IMR-90 (cell line): Measurements from ENCODE around the gene CIB2. TPM values are rescaled to one million over a fixed set of nuclear protein-coding genes. Genes with fewer than 3 reads are reported as not detected.
A peak's percentile ranks its signal among the peaks of the same experiment; 100 is the strongest.

Source experiments
- ATAC-seq: fragments of 200-7000 bp; cut with Tn5 transposase; 2 replicates; pipeline ENCODE4 v1.9.1; 2020; ENCODE audit warnings: low read depth, mild to moderate bottlenecking, moderate library complexity
- BruUV-seq: library from RNA; stranded (reverse); fragments of 400-500 nt; replicated peaks from 2 replicates; lab custom pipeline; 2021; lab: Mats Ljungman, UMichigan
- CTCF ChIA-PET: fragments of 300-600 bp; formaldehyde crosslinking; extraction: SDS; loops from one replicate; lab custom pipeline; 2021; ENCODE audit warnings: antibody characterized with exemption; lab: Yijun Ruan, JAX
- POLR2A ChIA-PET: fragments of 300-600 bp; sonication (Branson Sonifier 250); formaldehyde crosslinking; loops from one replicate; lab custom pipeline; 2022; ENCODE audit warnings: antibody characterized with exemption; ENCODE audit not compliant: unreplicated experiment; lab: Charles Lee
- DNase-seq: peaks from one replicate; pipeline ENCODE4 v3.0.0; 2013
- H2AFZ ChIP-seq: replicated peaks from 2 replicates; pipeline ENCODE3; 2013; ENCODE audit warnings: low read length, mild to moderate bottlenecking; ENCODE audit not compliant: poor library complexity
- H2AK5ac ChIP-seq: 2 replicates; pipeline ENCODE4 v1.6.1; 2013; ENCODE audit warnings: low read depth, low read length, inconsistent platforms
- H2AK9ac ChIP-seq: replicated peaks from 2 replicates; pipeline ENCODE3; 2013; ENCODE audit warnings: mild to moderate bottlenecking, low read depth, low read length, moderate library complexity; ENCODE audit not compliant: poor library complexity
- H2BK120ac ChIP-seq: 2 replicates; pipeline ENCODE4 v1.6.1; 2013; ENCODE audit warnings: low read depth, low read length, inconsistent platforms
- H2BK15ac ChIP-seq: 3 replicates; pipeline ENCODE4 v1.6.1; 2013; ENCODE audit warnings: low read depth, low read length, inconsistent platforms
- H2BK20ac ChIP-seq: 2 replicates; pipeline ENCODE4 v1.6.1; 2013; ENCODE audit warnings: low read depth, mild to moderate bottlenecking, inconsistent platforms, low read length, moderate library complexity
- H2BK5ac ChIP-seq: 2 replicates; pipeline ENCODE4 v1.6.1; 2013; ENCODE audit warnings: mild to moderate bottlenecking, low read depth, low read length, inconsistent platforms; ENCODE audit not compliant: poor library complexity, severe bottlenecking
- H3K14ac ChIP-seq: replicated peaks from 2 replicates; pipeline ENCODE4 v1.6.1; 2013; ENCODE audit warnings: low read depth, low read length, inconsistent platforms
- H3K18ac ChIP-seq: 2 replicates; pipeline ENCODE4 v1.6.1; 2013; ENCODE audit warnings: low read depth, low read length, control low read depth
- H3K23ac ChIP-seq: 2 replicates; pipeline ENCODE4 v1.6.1; 2013; ENCODE audit warnings: low read depth, low read length, inconsistent platforms
- H3K27ac ChIP-seq: 2 replicates; pipeline ENCODE4 v1.5.1; 2013; ENCODE audit warnings: mild to moderate bottlenecking, control low read depth, low read length; ENCODE audit not compliant: insufficient read depth
- H3K27me3 ChIP-seq: 2 replicates; pipeline ENCODE4 v1.6.1; 2013; ENCODE audit warnings: low read length; ENCODE audit not compliant: control insufficient read depth, insufficient read depth
- H3K36me3 ChIP-seq: 2 replicates; pipeline ENCODE4 v1.6.1; 2013; ENCODE audit warnings: low read length, mixed read lengths; ENCODE audit not compliant: control insufficient read depth, insufficient read depth
- H3K4ac ChIP-seq: 2 replicates; pipeline ENCODE4 v1.6.1; 2013; ENCODE audit warnings: low read depth, low read length, inconsistent platforms
- H3K4me1 ChIP-seq: 2 replicates; pipeline ENCODE4 v1.6.1; 2013; ENCODE audit warnings: low read length, mixed read lengths; ENCODE audit not compliant: control insufficient read depth, insufficient read depth
- H3K4me2 ChIP-seq: 2 replicates; pipeline ENCODE4 v1.6.1; 2013; ENCODE audit warnings: low read depth, mild to moderate bottlenecking, control low read depth, low read length, moderate library complexity
- H3K4me3 ChIP-seq: 2 replicates; pipeline ENCODE4 v1.5.1; 2013; ENCODE audit warnings: low read depth, mild to moderate bottlenecking, control low read depth, low read length, moderate library complexity; ENCODE audit not compliant: insufficient read depth
- H3K56ac ChIP-seq: 2 replicates; pipeline ENCODE4 v1.6.1; 2013; ENCODE audit warnings: low read length, inconsistent platforms; ENCODE audit not compliant: insufficient read depth; ENCODE audit errors: extremely low read depth
- H3K79me1 ChIP-seq, 2 experiments: 2 replicates each; pipeline ENCODE4 v1.6.1; 2013; ENCODE audit warnings: low read length in 2 of 2, inconsistent platforms in 1 of 2, low read depth in 1 of 2
- H3K9ac ChIP-seq: 2 replicates; pipeline ENCODE4 v1.6.1; 2013; ENCODE audit warnings: low read depth, low read length, control low read depth
- H3K9me1 ChIP-seq: 2 replicates; pipeline ENCODE4 v1.6.1; 2013; ENCODE audit warnings: low read length, inconsistent platforms; ENCODE audit not compliant: insufficient read depth
- H3K9me3 ChIP-seq: 2 replicates; pipeline ENCODE4 v1.6.1; 2013; ENCODE audit warnings: low read length; ENCODE audit not compliant: control insufficient read depth, insufficient read depth
- H4K20me1 ChIP-seq: 2 replicates; pipeline ENCODE4 v1.6.1; 2013; ENCODE audit warnings: low read length, inconsistent platforms; ENCODE audit not compliant: insufficient read depth
- H4K5ac ChIP-seq: 2 replicates; pipeline ENCODE4 v1.6.1; 2013; ENCODE audit warnings: mild to moderate bottlenecking, low read depth, low read length, control low read depth
- H4K8ac ChIP-seq, 2 experiments: 2 replicates each; pipeline ENCODE4 v1.6.1; 2013; ENCODE audit warnings: low read depth in 2 of 2, low read length in 2 of 2, control low read depth in 1 of 2, inconsistent platforms in 1 of 2
- H4K91ac ChIP-seq: 2 replicates; pipeline ENCODE4 v1.6.1; 2013; ENCODE audit warnings: low read depth, low read length, inconsistent platforms; ENCODE audit not compliant: insufficient read depth
- CEBPB ChIP-seq: IDR thresholded peaks from 2 replicates; pipeline ENCODE4 v1.6.1; 2012; ENCODE audit warnings: low read depth, low read length, improper control_type of control experiment
- WGBS, 2 experiments: methylation state at CpG; one replicate each; pipeline versions ENCODE4 v1.1.5 to v1.1.7; 2013; ENCODE audit warnings: missing lambda C conversion rate in 2 of 2; ENCODE audit not compliant: insufficient read length in 1 of 2; ENCODE audit errors: extremely low coverage in 2 of 2; 5-methylcytosine and 5-hydroxymethylcytosine counted together
- dilution Hi-C: fragments of 300-500 bp; cut with HindIII; formaldehyde crosslinking; loops from one replicate; pipeline ENCODE4 v1.14.3; 2018; ENCODE audit warnings: low sequenced_read_pairs; ENCODE audit not compliant: unreplicated experiment
- in situ Hi-C: fragments of 300-500 bp; cut with MboI; formaldehyde crosslinking; loops from 3 replicates; pipeline ENCODE4 v1.14.3; 2019; ENCODE audit warnings: low sequenced_read_pairs, inconsistent platforms, mixed read lengths
- intact Hi-C: fragments of 100-400 bp; cut with micrococcal nuclease; formaldehyde crosslinking; loops from 2 replicates; pipeline ENCODE4 v1.10.0; 2022
- polyA plus RNA-seq, 3 experiments: library from polyadenylated mRNA; depleted of rRNA; stranded (reverse); fragments of >200 nt; gene quantifications; 2 replicates each; pipeline ENCODE4 v1.2.3, GENCODE V29; 2012; ENCODE audit warnings: low replicate concordance in 1 of 3
- total RNA-seq: library from RNA; depleted of rRNA; stranded (reverse); fragments of >200 nt; gene quantifications from 2 replicates; pipeline ENCODE4 v1.2.3, GENCODE V29; 2012
- TF ChIP-seq, protein P1 (sequence below): fragments of 150-350 bp; IDR thresholded peaks from 2 replicates; pipeline ENCODE4 v1.6.1; 2016; ENCODE audit warnings: low read depth, mild to moderate bottlenecking, low read length, moderate library complexity, borderline replicate concordance

Gene CIB2
- total and polyA plus RNA-seq, 2 of the 4 experiments (the other 2 are of a cell fraction): 2.2 to 2.4 TPM

GRCh38 chr15:78146425-78147154, 15.3 kb upstream of the CIB2 start:
- H3K4me3 ChIP-seq: no peak overlapping the region
- no CpG with 5 or more reads among the region's 4 CpGs for WGBS, 2 experiments
- peaks cover 5% of the 10 kb centered on the region for H3K4me1 ChIP-seq
- H3K9me3 ChIP-seq: no peaks in the 10 kb centered on the region
- peaks cover 11% of the 10 kb centered on the region for H3K9me1 ChIP-seq
- ATAC-seq (no peak), DNase-seq (no peak)
- ChIA-PET POLR2A (no interaction called here), CTCF (no interaction called here)
- no peak overlapping the region for H4K5ac ChIP-seq
- no peak overlapping the region for H3K9ac ChIP-seq
- H3K27ac ChIP-seq: no peak overlapping the region
- no peak overlapping the region for H2AK5ac ChIP-seq
- no peak overlapping the region for H3K14ac ChIP-seq
- intact Hi-C loops: no loop called here
- peaks cover 7% of the 10 kb centered on the region; the same call in 1 of the 2 replicates for H4K20me1 ChIP-seq
- BruUV-seq: no TSS peak
- H3K27me3 ChIP-seq: no peaks in the 10 kb centered on the region
- H3K18ac ChIP-seq: no peak overlapping the region
- H3K79me1 ChIP-seq: peaks cover 6 to 29% of the 10 kb centered on the region in 2 experiments; a peak in 3 of 4 replicates
- H2BK20ac ChIP-seq: no peak overlapping the region
- no peak overlapping the region for H3K4ac ChIP-seq
- H3K36me3 ChIP-seq: no peaks in the 10 kb centered on the region
- no peak overlapping the region for H2BK15ac ChIP-seq
- no peak overlapping the region for H4K8ac ChIP-seq
- no peak overlapping the region for H3K4me2 ChIP-seq
- 0 out of 2 replicates have a peak overlapping the region, but pooled peaks have one; percentile 4 for H3K23ac ChIP-seq
- dilution Hi-C loops: no loop called here
- H3K56ac ChIP-seq: 0 out of 2 replicates have a peak overlapping the region, but pooled peaks have one; percentile 25
- H2AK9ac ChIP-seq: no peak overlapping the region
- in situ Hi-C loops: no loop called here
- no peak overlapping the region for H4K91ac ChIP-seq
- TF ChIP-seq, protein P1, sequence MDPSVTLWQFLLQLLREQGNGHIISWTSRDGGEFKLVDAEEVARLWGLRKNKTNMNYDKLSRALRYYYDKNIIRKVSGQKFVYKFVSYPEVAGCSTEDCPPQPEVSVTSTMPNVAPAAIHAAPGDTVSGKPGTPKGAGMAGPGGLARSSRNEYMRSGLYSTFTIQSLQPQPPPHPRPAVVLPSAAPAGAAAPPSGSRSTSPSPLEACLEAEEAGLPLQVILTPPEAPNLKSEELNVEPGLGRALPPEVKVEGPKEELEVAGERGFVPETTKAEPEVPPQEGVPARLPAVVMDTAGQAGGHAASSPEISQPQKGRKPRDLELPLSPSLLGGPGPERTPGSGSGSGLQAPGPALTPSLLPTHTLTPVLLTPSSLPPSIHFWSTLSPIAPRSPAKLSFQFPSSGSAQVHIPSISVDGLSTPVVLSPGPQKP: no peak
- peak; percentile 90 for TF ChIP-seq CEBPB
- H2AFZ ChIP-seq: no peak overlapping the region
- no peak overlapping the region for H2BK120ac ChIP-seq
- H2BK5ac ChIP-seq: no peak overlapping the region
